HepG2 (cell line): ENCODE measurements around the gene SLC22A7. TPM values are rescaled to one million over a fixed set of nuclear protein-coding genes. Genes with fewer than 3 reads are reported as not detected.
A peak's percentile ranks its signal among the peaks of the same experiment; 100 is the strongest.

Experiments
- ATAD3A ChIP-seq: sonication (generic); formaldehyde crosslinking; IDR thresholded peaks from 2 replicates; pipeline ENCODE4 v1.4.0; 2020; ENCODE audit warnings: missing genetic modification reagents
- CBX2 ChIP-seq, 2 experiments: fragments of 200-600 bp in 1 of 2; sonication (generic); formaldehyde crosslinking in 1 of 2; IDR thresholded peaks; 2 replicates each; pipeline versions ENCODE4 v1.7.0 to v1.8.1; 2018 to 2022; ENCODE audit warnings: low read depth in 2 of 2, low read length in 1 of 2, mild to moderate bottlenecking in 1 of 2, missing genetic modification reagents in 1 of 2
- CENPT ChIP-seq: sonication (generic); formaldehyde crosslinking; IDR thresholded peaks from 2 replicates; pipeline ENCODE4 v1.8.0; 2022; ENCODE audit warnings: low read depth, mild to moderate bottlenecking, moderate library complexity, missing genetic modification reagents
- ETV5 ChIP-seq: IDR thresholded peaks from 2 replicates; pipeline ENCODE4 v1.6.1; 2018; ENCODE audit warnings: missing biosample characterization, missing genetic modification reagents, inconsistent platforms, borderline replicate concordance
- FOXA1 ChIP-seq, 2 experiments: fragments of 450-650 bp in 1 of 2; sonication (generic) in 1 of 2; formaldehyde crosslinking in 1 of 2; IDR thresholded peaks; 2 replicates each; pipeline versions ENCODE4 v1.4.0 to v1.6.1; 2016 to 2020; ENCODE audit warnings: missing genetic modification reagents in 1 of 2
- HNF4G ChIP-seq, 2 experiments: sonication (generic) in 1 of 2; formaldehyde crosslinking in 1 of 2; IDR thresholded peaks; 2 replicates each; pipeline versions ENCODE4 v1.4.0 to v1.6.1; 2011 to 2020; ENCODE audit warnings: borderline replicate concordance in 2 of 2, low read depth in 2 of 2, mild to moderate bottlenecking in 2 of 2, low read length in 1 of 2, missing genetic modification reagents in 1 of 2, moderate library complexity in 1 of 2
- HOXA3 ChIP-seq: sonication (generic); formaldehyde crosslinking; IDR thresholded peaks from 2 replicates; pipeline ENCODE4 v1.5.0; 2020; ENCODE audit warnings: missing genetic modification reagents
- KAT8 ChIP-seq: IDR thresholded peaks from 2 replicates; pipeline ENCODE4 v1.6.1; 2016; ENCODE audit warnings: missing genetic modification reagents, missing compliant biosample characterization
- NR2F2 ChIP-seq: IDR thresholded peaks from 2 replicates; pipeline ENCODE4 v1.6.1; 2012; ENCODE audit warnings: low read depth, inconsistent platforms, borderline replicate concordance
- SATB2 ChIP-seq: sonication (generic); formaldehyde crosslinking; IDR thresholded peaks from 2 replicates; pipeline ENCODE4 v1.5.0; 2020; ENCODE audit warnings: missing genetic modification reagents
- SMC3 ChIP-seq: IDR thresholded peaks from 2 replicates; pipeline ENCODE4 v1.6.1; 2011; ENCODE audit warnings: low read length, improper control_type of control experiment
- ZNF12 ChIP-seq: sonication (generic); formaldehyde crosslinking; IDR thresholded peaks from 2 replicates; pipeline ENCODE4 v1.5.0; 2020; ENCODE audit warnings: missing genetic modification reagents
- ZNF138 ChIP-seq: sonication (generic); formaldehyde crosslinking; IDR thresholded peaks from 2 replicates; pipeline ENCODE4 v1.5.0; 2020; ENCODE audit warnings: mild to moderate bottlenecking, low read depth, missing genetic modification reagents
- ZNF326 ChIP-seq: sonication (generic); formaldehyde crosslinking; IDR thresholded peaks from 2 replicates; pipeline ENCODE4 v1.4.0; 2020; ENCODE audit warnings: missing genetic modification reagents, borderline replicate concordance
- ZNF605 ChIP-seq: sonication (generic); formaldehyde crosslinking; IDR thresholded peaks from 2 replicates; pipeline ENCODE4 v1.8.0; 2022; ENCODE audit warnings: mild to moderate bottlenecking, missing genetic modification reagents
- ZNF772 ChIP-seq: sonication (generic); formaldehyde crosslinking; IDR thresholded peaks from 2 replicates; pipeline ENCODE4 v1.5.0; 2020; ENCODE audit warnings: mild to moderate bottlenecking, missing genetic modification reagents
- polyA plus RNA-seq, 8 experiments: library from polyadenylated mRNA; depleted of rRNA in 3 of 8; stranded (reverse) in 7 of 8; unstranded in 1 of 8; fragments of >200 nt; fragmentation: Illumina TruSeq in 4 of 8; extraction: Trizol in 4 of 8; gene quantifications; 2 replicates each; pipeline versions ENCODE4 v1.2.1 to v1.2.3, GENCODE V29; 2011 to 2016; ENCODE audit warnings: low read depth in 4 of 8, missing spikeins in 1 of 8, mixed read lengths in 1 of 8; ENCODE audit not compliant: insufficient read depth in 1 of 8
- total RNA-seq, 5 experiments: library from RNA; depleted of rRNA; stranded (reverse); fragments of >200 nt; fragmentation: Illumina TruSeq; extraction: Trizol; gene quantifications; 2 replicates each; pipeline ENCODE4 v1.2.3, GENCODE V29; 2016; ENCODE audit warnings: low read depth in 1 of 5
- TF ChIP-seq, protein P1 (sequence below): sonication (generic); IDR thresholded peaks from 2 replicates; pipeline ENCODE4 v1.6.1; 2016; ENCODE audit warnings: low read depth, borderline replicate concordance
- TF ChIP-seq, protein P2 (sequence below): IDR thresholded peaks from 2 replicates; pipeline ENCODE4 v1.6.1; 2016; ENCODE audit warnings: mild to moderate bottlenecking, missing biosample characterization, missing genetic modification reagents
- TF ChIP-seq, protein P3 (sequence below): sonication (generic); formaldehyde crosslinking; IDR thresholded peaks from 2 replicates; pipeline ENCODE4 v1.5.0; 2020; ENCODE audit warnings: mild to moderate bottlenecking, missing genetic modification reagents, borderline replicate concordance
- TF ChIP-seq, protein P4 (sequence below): sonication (generic); formaldehyde crosslinking; IDR thresholded peaks from 2 replicates; pipeline ENCODE4 v1.5.0; 2020; ENCODE audit warnings: missing genetic modification reagents
- TF ChIP-seq, protein P5 (sequence below): sonication (generic); formaldehyde crosslinking; IDR thresholded peaks from 2 replicates; pipeline ENCODE4 v1.5.1; 2020; ENCODE audit warnings: missing genetic modification reagents, mild to moderate bottlenecking, borderline replicate concordance

The SLC22A7 gene
- total and polyA plus RNA-seq, 2 of the 13 experiments (the other 11 are each of a cell fraction or from before 2014, with no cell fraction given), result 5.3 to 22.6 TPM

DNA sequence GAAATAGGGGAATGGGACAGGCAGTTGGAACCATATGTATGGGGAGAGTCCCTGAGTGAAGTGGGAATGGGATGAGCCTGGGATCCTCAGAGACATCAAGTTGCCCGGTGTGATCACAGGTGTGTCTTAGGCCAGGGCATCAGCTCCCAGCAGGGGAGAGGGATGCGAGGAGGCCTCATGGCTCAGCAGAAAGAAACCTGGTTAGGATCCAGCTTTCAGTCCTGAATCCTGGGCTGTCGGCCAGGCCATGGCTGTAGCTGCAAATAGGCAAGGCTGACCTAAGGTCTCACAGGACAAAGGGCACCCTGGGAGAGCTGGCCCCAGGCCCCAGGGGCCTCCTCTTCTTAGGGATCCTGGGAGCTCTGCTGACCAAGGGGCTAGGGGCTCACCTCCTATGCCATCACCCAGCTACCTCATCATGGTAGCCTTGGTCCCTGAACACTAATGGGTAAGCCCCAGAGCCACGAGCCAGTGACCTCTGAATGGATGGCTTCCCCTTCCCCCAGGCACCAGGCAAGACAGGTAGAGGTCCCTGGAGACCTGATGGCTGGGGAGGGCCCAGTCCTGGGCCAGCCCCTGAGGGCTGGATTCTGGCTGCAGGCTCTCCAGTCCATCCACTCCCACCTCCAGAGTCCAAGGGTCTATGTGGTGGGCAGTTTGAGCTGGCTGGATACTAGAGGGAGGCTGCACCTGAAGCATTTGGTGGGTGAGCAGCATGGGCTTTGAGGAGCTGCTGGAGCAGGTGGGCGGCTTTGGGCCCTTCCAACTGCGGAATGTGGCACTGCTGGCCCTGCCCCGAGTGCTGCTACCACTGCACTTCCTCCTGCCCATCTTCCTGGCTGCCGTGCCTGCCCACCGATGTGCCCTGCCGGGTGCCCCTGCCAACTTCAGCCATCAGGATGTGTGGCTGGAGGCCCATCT, at the start of gene SLC22A7 (continued):
- no peak for TF ChIP-seq ZNF326
- no peak for TF ChIP-seq ZNF138 (CRISPR knock-in tag)
- TF ChIP-seq NR2F2, result peak; percentile 55; the same call in 1 of the 2 replicates
- TF ChIP-seq ZNF605 (CRISPR knock-in tag), result peak; percentile 43; the same call in 1 of the 2 replicates
- TF ChIP-seq HNF4G (IDR thresholded peaks at IDR 0.05; ENCODE audit: borderline replicate concordance, low read depth, low read length), result peak; percentile 88
- TF ChIP-seq HNF4G (CRISPR knock-in tag; IDR thresholded peaks at IDR 0.05; ENCODE audit: borderline replicate concordance, low read depth), result peak; percentile 76
- TF ChIP-seq HOXA3, result peak; percentile 78; the same call in 1 of the 2 replicates
- TF ChIP-seq, protein P1, sequence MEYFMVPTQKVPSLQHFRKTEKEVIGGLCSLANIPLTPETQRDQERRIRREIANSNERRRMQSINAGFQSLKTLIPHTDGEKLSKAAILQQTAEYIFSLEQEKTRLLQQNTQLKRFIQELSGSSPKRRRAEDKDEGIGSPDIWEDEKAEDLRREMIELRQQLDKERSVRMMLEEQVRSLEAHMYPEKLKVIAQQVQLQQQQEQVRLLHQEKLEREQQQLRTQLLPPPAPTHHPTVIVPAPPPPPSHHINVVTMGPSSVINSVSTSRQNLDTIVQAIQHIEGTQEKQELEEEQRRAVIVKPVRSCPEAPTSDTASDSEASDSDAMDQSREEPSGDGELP, result peak; percentile 40; the same call in 1 of the 2 replicates
- TF ChIP-seq, protein P2, sequence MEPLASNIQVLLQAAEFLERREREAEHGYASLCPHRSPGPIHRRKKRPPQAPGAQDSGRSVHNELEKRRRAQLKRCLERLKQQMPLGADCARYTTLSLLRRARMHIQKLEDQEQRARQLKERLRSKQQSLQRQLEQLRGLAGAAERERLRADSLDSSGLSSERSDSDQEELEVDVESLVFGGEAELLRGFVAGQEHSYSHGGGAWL (CRISPR knock-in tag), result 0 out of 2 replicates have a peak, but pooled peaks have one; percentile 27
- TF ChIP-seq, protein P3, sequence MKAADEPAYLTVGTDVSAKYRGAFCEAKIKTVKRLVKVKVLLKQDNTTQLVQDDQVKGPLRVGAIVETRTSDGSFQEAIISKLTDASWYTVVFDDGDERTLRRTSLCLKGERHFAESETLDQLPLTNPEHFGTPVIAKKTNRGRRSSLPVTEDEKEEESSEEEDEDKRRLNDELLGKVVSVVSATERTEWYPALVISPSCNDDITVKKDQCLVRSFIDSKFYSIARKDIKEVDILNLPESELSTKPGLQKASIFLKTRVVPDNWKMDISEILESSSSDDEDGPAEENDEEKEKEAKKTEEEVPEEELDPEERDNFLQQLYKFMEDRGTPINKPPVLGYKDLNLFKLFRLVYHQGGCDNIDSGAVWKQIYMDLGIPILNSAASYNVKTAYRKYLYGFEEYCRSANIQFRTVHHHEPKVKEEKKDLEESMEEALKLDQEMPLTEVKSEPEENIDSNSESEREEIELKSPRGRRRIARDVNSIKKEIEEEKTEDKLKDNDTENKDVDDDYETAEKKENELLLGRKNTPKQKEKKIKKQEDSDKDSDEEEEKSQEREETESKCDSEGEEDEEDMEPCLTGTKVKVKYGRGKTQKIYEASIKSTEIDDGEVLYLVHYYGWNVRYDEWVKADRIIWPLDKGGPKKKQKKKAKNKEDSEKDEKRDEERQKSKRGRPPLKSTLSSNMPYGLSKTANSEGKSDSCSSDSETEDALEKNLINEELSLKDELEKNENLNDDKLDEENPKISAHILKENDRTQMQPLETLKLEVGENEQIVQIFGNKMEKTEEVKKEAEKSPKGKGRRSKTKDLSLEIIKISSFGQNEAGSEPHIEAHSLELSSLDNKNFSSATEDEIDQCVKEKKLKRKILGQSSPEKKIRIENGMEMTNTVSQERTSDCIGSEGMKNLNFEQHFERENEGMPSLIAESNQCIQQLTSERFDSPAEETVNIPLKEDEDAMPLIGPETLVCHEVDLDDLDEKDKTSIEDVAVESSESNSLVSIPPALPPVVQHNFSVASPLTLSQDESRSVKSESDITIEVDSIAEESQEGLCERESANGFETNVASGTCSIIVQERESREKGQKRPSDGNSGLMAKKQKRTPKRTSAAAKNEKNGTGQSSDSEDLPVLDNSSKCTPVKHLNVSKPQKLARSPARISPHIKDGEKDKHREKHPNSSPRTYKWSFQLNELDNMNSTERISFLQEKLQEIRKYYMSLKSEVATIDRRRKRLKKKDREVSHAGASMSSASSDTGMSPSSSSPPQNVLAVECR (CRISPR knock-in tag), result peak; percentile 49; the same call in 1 of the 2 replicates
- TF ChIP-seq KAT8 (CRISPR knock-in tag), result no peak
- TF ChIP-seq ATAD3A, result no peak
- TF ChIP-seq ETV5 (CRISPR knock-in tag), result peak; percentile 11; the same call in 1 of the 2 replicates
- TF ChIP-seq CENPT, result peak; percentile 70
- no peak for TF ChIP-seq CBX2 (IDR thresholded peaks at IDR 0.05; ENCODE audit: low read depth, low read length)
- TF ChIP-seq CBX2 (CRISPR knock-in tag; IDR thresholded peaks at IDR 0.05; ENCODE audit: low read depth), result no peak
- no peak for TF ChIP-seq FOXA1 (IDR thresholded peaks at IDR 0.05)
- TF ChIP-seq FOXA1 (CRISPR knock-in tag; IDR thresholded peaks at IDR 0.05), result no peak
- no peak for TF ChIP-seq ZNF12
- 0 out of 2 replicates have a peak, but pooled peaks have one; percentile 29 for TF ChIP-seq ZNF772 (CRISPR knock-in tag)
- no peak for TF ChIP-seq SATB2
- TF ChIP-seq, protein P4, sequence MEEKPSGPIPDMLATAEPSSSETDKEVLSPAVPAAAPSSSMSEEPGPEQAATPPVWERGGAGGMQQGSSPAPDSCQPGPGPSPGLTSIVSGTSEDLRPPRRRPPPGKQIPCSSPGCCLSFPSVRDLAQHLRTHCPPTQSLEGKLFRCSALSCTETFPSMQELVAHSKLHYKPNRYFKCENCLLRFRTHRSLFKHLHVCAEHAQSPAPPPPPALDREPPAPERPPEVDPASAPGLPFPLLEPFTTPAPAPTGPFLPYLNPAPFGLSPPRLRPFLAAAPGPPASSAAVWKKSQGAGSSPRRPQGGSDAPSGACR (CRISPR knock-in tag), result 0 out of 2 replicates have a peak, but pooled peaks have one; percentile 19
- TF ChIP-seq SMC3, result no peak
- TF ChIP-seq, protein P5, sequence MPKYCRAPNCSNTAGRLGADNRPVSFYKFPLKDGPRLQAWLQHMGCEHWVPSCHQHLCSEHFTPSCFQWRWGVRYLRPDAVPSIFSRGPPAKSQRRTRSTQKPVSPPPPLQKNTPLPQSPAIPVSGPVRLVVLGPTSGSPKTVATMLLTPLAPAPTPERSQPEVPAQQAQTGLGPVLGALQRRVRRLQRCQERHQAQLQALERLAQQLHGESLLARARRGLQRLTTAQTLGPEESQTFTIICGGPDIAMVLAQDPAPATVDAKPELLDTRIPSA (CRISPR knock-in tag), result no peak
